ENCODE results near the gene PDE2A. TPM values are rescaled to one million over a fixed set of nuclear protein-coding genes. Genes with fewer than 3 reads are reported as not detected.

The PDE2A gene
- total RNA-seq, 6 experiments from 2014 or later: 11.2 to 46.3 (median 22.8) TPM

GRCh38 chr11:72584939-72585597 lies 89.2 kb downstream of the PDE2A start:
- H3K27ac ChIP-seq: no peak overlapping the region
- no peak overlapping the region for H3K4me3 ChIP-seq
- no peaks in the 10 kb centered on the region for H3K9me3 ChIP-seq
- no peak for ATAC-seq
- 17% methylated on average over 7 of the region's 12 CpGs for WGBS (ENCODE audit: insufficient coverage, low coverage, low lambda C conversion rate, missing lambda C conversion rate)
- H3K27me3 ChIP-seq: peaks cover 0 to 16% of the 10 kb centered on the region in 2 donors
- peak in 2 of 3 donors; percentile 15 to 32 for DNase-seq
- TF ChIP-seq CTCF (IDR thresholded peaks at IDR 0.05): no peak
- TF ChIP-seq POLR2A (IDR thresholded peaks at IDR 0.05): no peak
- H3K4me1 ChIP-seq: peaks cover 0 to 5% (median 0%) of the 10 kb centered on the region in 4 donors
- intact Hi-C loops (cut with DNase I): no loop called here
- H3K36me3 ChIP-seq: no peaks in the 10 kb centered on the region

- peaks cover 0 to 11% of the 10 kb centered on the region in 2 donors for H3K27me3 ChIP-seq
- no peak overlapping the region for H3K4me3 ChIP-seq
- H3K4me1 ChIP-seq: no peaks in the 10 kb centered on the region
- no peaks in the 10 kb centered on the region for H3K36me3 ChIP-seq
- H3K9me3 ChIP-seq: no peaks in the 10 kb centered on the region
- ATAC-seq (peak; percentile 24 to 51 (median 47)), DNase-seq (peak; percentile 61 to 77 (median 69))
- H3K27ac ChIP-seq: no peak overlapping the region
- intact Hi-C loops (cut with DNase I): no loop called here
- TF ChIP-seq CTCF (IDR thresholded peaks at IDR 0.05): no peak
- TF ChIP-seq POLR2A (IDR thresholded peaks at IDR 0.05): no peak
- 7% methylated on average over 5 of the region's 59 CpGs for WGBS (ENCODE audit: insufficient coverage, low coverage, low lambda C conversion rate, missing lambda C conversion rate)
Measured at GRCh38 chr11:72584293-72584938, 89.8 kb downstream of the PDE2A start.

GRCh38 chr11:72583616-72584292 lies 90.5 kb downstream of the PDE2A start:
- Histone ChIP-seq H3K4me3 (no peak overlapping the region), H3K27me3 (peaks cover 0 to 11% of the 10 kb centered on the region in 2 donors), H3K27ac (no peak overlapping the region), H3K36me3 (no peaks in the 10 kb centered on the region), H3K9me3 (no peaks in the 10 kb centered on the region), H3K4me1 (no peaks in the 10 kb centered on the region)
- intact Hi-C loops (cut with DNase I): no loop called here
- DNase-seq (peak in 2 of 3 donors; percentile 14 to 35), ATAC-seq (no peak)
- 83% methylated on average over 3 of the region's 22 CpGs for WGBS (ENCODE audit: insufficient coverage, low coverage, low lambda C conversion rate, missing lambda C conversion rate)
- TF ChIP-seq POLR2A (IDR thresholded peaks at IDR 0.05) (no peak), CTCF (IDR thresholded peaks at IDR 0.05) (no peak)

- ATAC-seq: no peak
- TF ChIP-seq CTCF (IDR thresholded peaks at IDR 0.05): no peak
- no peak for TF ChIP-seq POLR2A (IDR thresholded peaks at IDR 0.05)
- WGBS (ENCODE audit: insufficient coverage, low coverage, low lambda C conversion rate, missing lambda C conversion rate): 100% methylated on average over 1 of the region's 2 CpGs
- H3K27me3 ChIP-seq: peaks cover 0 to 11% of the 10 kb centered on the region in 2 donors
- no peaks in the 10 kb centered on the region for H3K36me3 ChIP-seq
- H3K4me3 ChIP-seq: no peak overlapping the region
- peak in 2 of 3 donors; percentile 9 to 16 for DNase-seq
- intact Hi-C loops (cut with DNase I): no loop called here
- no peak overlapping the region for H3K27ac ChIP-seq
- no peaks in the 10 kb centered on the region for H3K9me3 ChIP-seq
- H3K4me1 ChIP-seq: no peaks in the 10 kb centered on the region
Measured at GRCh38 chr11:72583177-72583553, 91.1 kb downstream of the PDE2A start.
